Stimulated activated CD4-positive, alpha-beta T cell treated with anti-CD3 and anti-CD28 coated beads, Interleukin-12 subunit alpha, Interleukin-12 subunit beta, amount 100 ng/mL, for 24 hours (primary cell): ENCODE measurements around the gene TIGD2.

Source experiments
- DNase-seq, 2 experiments: peaks; one replicate each; pipeline ENCODE4 v3.0.0-alpha.2; 2020; ENCODE audit warnings: low read depth in 2 of 2

Gene TIGD2

DNA sequence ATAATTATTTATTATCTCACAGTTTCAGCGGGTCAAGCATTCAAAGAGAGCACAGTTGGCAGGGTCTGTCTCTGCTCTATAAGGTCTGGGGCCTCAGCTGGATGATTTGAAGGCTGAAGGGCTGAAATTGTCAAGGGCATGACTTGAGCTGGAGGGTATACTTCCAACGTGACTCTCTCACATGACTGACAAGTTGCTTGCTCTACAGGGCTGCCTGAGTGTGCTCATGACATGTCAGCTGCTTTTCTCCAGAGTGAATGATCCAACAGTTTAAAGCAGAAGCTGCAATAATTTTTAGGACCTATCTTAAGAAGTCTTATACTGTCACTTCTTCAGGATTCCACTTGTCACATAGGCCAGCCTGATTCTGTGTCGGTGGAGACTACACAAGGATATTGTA lies 51.2 kb downstream of the TIGD2 start:
- no peak for DNase-seq

DNA sequence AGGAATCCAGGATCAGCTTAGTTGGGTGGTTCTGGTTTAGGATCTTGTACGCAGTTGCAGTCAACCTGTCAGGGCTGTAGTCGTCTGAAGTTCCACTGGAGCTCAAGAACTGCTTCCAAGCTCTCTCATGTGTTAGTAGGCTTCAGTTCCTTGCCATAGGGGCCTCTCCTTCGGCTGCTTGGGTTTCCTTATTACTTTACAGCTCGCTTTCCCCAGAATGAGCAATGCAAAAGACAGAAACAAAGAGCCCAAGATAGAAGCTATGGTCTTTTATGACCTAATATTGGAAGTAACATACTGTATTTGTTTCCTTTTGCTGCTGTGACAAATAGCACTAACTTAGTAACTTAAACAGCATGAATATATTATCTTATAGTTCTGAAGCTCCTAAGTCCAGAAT lies 51.7 kb downstream of the TIGD2 start:
- DNase-seq = no peak

DNA sequence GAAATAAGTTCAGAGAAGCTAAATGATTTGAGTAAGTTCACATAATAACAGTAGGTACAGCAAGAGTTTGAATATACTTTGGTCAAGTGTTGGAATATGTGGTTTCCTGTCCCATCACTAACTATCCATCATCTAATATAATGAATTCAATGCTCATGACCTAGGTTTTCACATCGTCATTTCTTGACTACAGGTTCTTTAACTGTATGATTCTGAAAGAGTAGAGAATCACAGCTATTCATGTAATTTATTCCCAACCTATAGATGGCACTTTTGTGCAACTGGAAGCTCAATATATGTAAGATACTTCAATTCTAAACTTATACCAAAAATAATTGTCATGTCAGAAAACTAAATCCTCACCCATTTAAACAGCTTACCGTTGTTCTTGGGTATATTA lies 53.1 kb downstream of the TIGD2 start:
- DNase-seq = no peak
